Right lobe of liver (tissue), 6 donors: ENCODE results near the gene TRIO. TPM values are rescaled to one million over a fixed set of nuclear protein-coding genes. Genes with fewer than 3 reads are reported as not detected.
A peak's percentile ranks its signal among the peaks of the same experiment; 100 is the strongest.

Experiments
- ATAC-seq, 4 donors: fragments of 200-7000 bp; cut with Tn5 transposase; one replicate each; pipeline ENCODE4 v1.9.1; 2020; ENCODE audit warnings: mild to moderate bottlenecking in 4 of 4, moderate library complexity in 4 of 4
- DNase-seq, 3 donors: peaks; one replicate each; pipeline ENCODE4 v3.0.0-alpha.2; 2020
- H3K27ac ChIP-seq, 3 donors: fragments of 200-600 bp; one replicate each; pipeline ENCODE4 v1.8.0; 2022
- H3K27me3 ChIP-seq, 2 donors: fragments of 200-600 bp; one replicate each; pipeline ENCODE4 v1.8.0; 2022
- H3K36me3 ChIP-seq, 4 donors: fragments of 200-600 bp; sonication (generic) in 1 of 4; one replicate each; pipeline versions ENCODE4 v1.5.1 to v1.8.0; 2017 to 2022; ENCODE audit warnings: control low read depth in 1 of 4
- H3K4me1 ChIP-seq, 4 donors: fragments of 200-600 bp; sonication (generic) in 1 of 4; one replicate each; pipeline versions ENCODE4 v1.5.1 to v1.8.0; 2017 to 2022; ENCODE audit warnings: control low read depth in 1 of 4
- H3K4me3 ChIP-seq, 3 donors: fragments of 200-600 bp; one replicate each; pipeline ENCODE4 v1.8.0; 2022
- H3K9me3 ChIP-seq, 4 donors: fragments of 200-600 bp; sonication (generic) in 1 of 4; one replicate each; pipeline versions ENCODE4 v1.5.1 to v1.8.0; 2017 to 2022; ENCODE audit warnings: control low read depth in 1 of 4
- CTCF ChIP-seq, 4 donors: fragments of 200-600 bp in 3 of 4; fragments of 450-650 bp in 1 of 4; IDR thresholded peaks; one replicate each; pipeline versions ENCODE4 v1.5.1 to v1.8.0; 2016 to 2022; ENCODE audit warnings: antibody characterized with exemption in 4 of 4, mild to moderate bottlenecking in 2 of 4
- POLR2A ChIP-seq: fragments of 450-650 bp; IDR thresholded peaks from one replicate; pipeline ENCODE4 v1.6.1; 2017; ENCODE audit warnings: antibody characterized with exemption, mild to moderate bottlenecking
- WGBS: methylation state at CpG from one replicate; pipeline ENCODE4 v1.1.6; 2018; ENCODE audit warnings: low coverage, low lambda C conversion rate; ENCODE audit not compliant: insufficient coverage; ENCODE audit errors: missing lambda C conversion rate; 5-methylcytosine and 5-hydroxymethylcytosine counted together
- intact Hi-C, 2 donors: fragments of 100-400 bp; cut with DNase I; formaldehyde crosslinking; loops; one replicate each; pipeline versions ENCODE4 v1.11.2 to v1.14.1; 2022
- total RNA-seq, 6 experiments: library from RNA; depleted of rRNA in 2 of 6; stranded (reverse); fragments of >200 nt in 2 of 6; fragmentation: NEBNext Ultra II Directional in 3 of 6; extraction: Animal tissue kit (Norgen Biotek cat#: 25700) in 3 of 6; gene quantifications; one replicate each; pipeline versions ENCODE4 v1.1.0 to v1.2.4, GENCODE V29; 2016 to 2023
- donor health status: DM: no; HTN: yes; CAD: no.
- donor health status: DM: no; HTN: no; CAD: no.
- donor health status: DM: no; HTN: no; CAD: no.
- donor health status: DM: no; HTN: yes; CAD: no.
- donor health status: DM: no; HTN: yes; CAD: no.

Gene TRIO
- total RNA-seq, 6 experiments from 2014 or later, result 34.7 to 63.5 (median 50.2) TPM

GRCh38 chr5:14112998-14113652 lies 30.0 kb upstream of the TRIO start:
- peak overlapping the region in 1 of 3 donors; percentile 13 for H3K27ac ChIP-seq
- H3K9me3 ChIP-seq, result no peaks in the 10 kb centered on the region
- TF ChIP-seq POLR2A (no peak), CTCF (IDR thresholded peaks at IDR 0.05) (no peak)
- H3K27me3 ChIP-seq, result no peaks in the 10 kb centered on the region
- WGBS, result 52% methylated on average over 4 of the region's 5 CpGs
- peak; percentile 66 to 77 (median 66) for ATAC-seq
- DNase-seq, result peak in 1 of 3 donors; percentile 30
- H3K36me3 ChIP-seq, result no peaks in the 10 kb centered on the region
- H3K4me3 ChIP-seq, result no peak overlapping the region
- peaks cover 0 to 15% (median 0%) of the 10 kb centered on the region in 4 donors for H3K4me1 ChIP-seq
- intact Hi-C loops, result no loop called here

- 82% methylated on average over 4 of the region's 4 CpGs for WGBS
- ATAC-seq, result no peak
- Histone ChIP-seq H3K27ac (no peak overlapping the region), H3K4me1 (peaks cover 0 to 11% (median 0%) of the 10 kb centered on the region in 4 donors), H3K27me3 (no peaks in the 10 kb centered on the region), H3K9me3 (no peaks in the 10 kb centered on the region), H3K36me3 (no peaks in the 10 kb centered on the region), H3K4me3 (no peak overlapping the region)
- intact Hi-C loops, result no loop called here
- TF ChIP-seq CTCF (IDR thresholded peaks at IDR 0.05), result no peak
- TF ChIP-seq POLR2A, result no peak
- no peak for DNase-seq
These were observed 28.4 kb upstream of the TRIO start for GRCh38 chr5:14114615-14115251.

- H3K27ac ChIP-seq, result no peak overlapping the region
- no peaks in the 10 kb centered on the region for H3K36me3 ChIP-seq
- DNase-seq, result no peak
- H3K4me3 ChIP-seq, result no peak overlapping the region
- intact Hi-C loops, result no loop called here
- 91% methylated on average over 7 of the region's 7 CpGs for WGBS
- peaks cover 0 to 11% (median 0%) of the 10 kb centered on the region in 4 donors for H3K4me1 ChIP-seq
- no peak for TF ChIP-seq CTCF (IDR thresholded peaks at IDR 0.05)
- TF ChIP-seq POLR2A, result no peak
- ATAC-seq, result no peak
- no peaks in the 10 kb centered on the region for H3K27me3 ChIP-seq
- H3K9me3 ChIP-seq, result no peaks in the 10 kb centered on the region
These were observed 27.7 kb upstream of the TRIO start for GRCh38 chr5:14115323-14115895.

- ATAC-seq, result no peak
- no peak for DNase-seq
These were observed 24.4 kb upstream of the TRIO start for GRCh38 chr5:14118551-14119320.

More at GRCh38 chr5:14118551-14119320, 24.4 kb upstream of the TRIO start:
- WGBS, result 73% methylated on average over 9 of the region's 15 CpGs
- no peak for TF ChIP-seq POLR2A
- TF ChIP-seq CTCF (IDR thresholded peaks at IDR 0.05), result no peak
- H3K9me3 ChIP-seq, result no peaks in the 10 kb centered on the region
- no peaks in the 10 kb centered on the region for H3K27me3 ChIP-seq
- peaks cover 0 to 3% (median 0%) of the 10 kb centered on the region in 4 donors for H3K4me1 ChIP-seq
- H3K4me3 ChIP-seq, result no peak overlapping the region
- no peak overlapping the region for H3K27ac ChIP-seq
- intact Hi-C loops, result no loop called here
- H3K36me3 ChIP-seq, result no peaks in the 10 kb centered on the region
